GM19463 (cell line): ENCODE data around the gene SPARCL1.

Source experiments
- ATAC-seq: cut with Tn5 transposase; IDR thresholded peaks from one replicate; pipeline ENCODE4 v1.9.1; 2021; ENCODE audit warnings: mild to moderate bottlenecking, moderate library complexity; ENCODE audit not compliant: unreplicated experiment

Gene SPARCL1

GRCh38 chr4:87541521-87541920 lies 12.3 kb upstream of the SPARCL1 start:
- ATAC-seq, result no peak

- no peak for ATAC-seq
Measured at GRCh38 chr4:87540146-87541058, 11.2 kb upstream of the SPARCL1 start.

- ATAC-seq, result no peak
Measured at GRCh38 chr4:87532907-87533306, 3.7 kb upstream of the SPARCL1 start.

GRCh38 chr4:87532109-87532508 lies 2.9 kb upstream of the SPARCL1 start:
- no peak for ATAC-seq

GRCh38 chr4:87531621-87532020 lies 2.4 kb upstream of the SPARCL1 start:
- no peak for ATAC-seq

GRCh38 chr4:87530868-87531267 lies 1.7 kb upstream of the SPARCL1 start:
- ATAC-seq, result no peak

- ATAC-seq, result no peak
Measured at GRCh38 chr4:87530229-87530628, 1.1 kb upstream of the SPARCL1 start.

- no peak for ATAC-seq
Measured at GRCh38 chr4:87527431-87528220, 1.6 kb downstream of the SPARCL1 start.

- ATAC-seq, result no peak
Measured at GRCh38 chr4:87525636-87526295, 3.4 kb downstream of the SPARCL1 start.

- ATAC-seq, result no peak
Measured at GRCh38 chr4:87524456-87524855, 4.7 kb downstream of the SPARCL1 start.

- no peak for ATAC-seq
Measured at GRCh38 chr4:87523307-87523706, 5.9 kb downstream of the SPARCL1 start.

- ATAC-seq, result no peak
Measured at GRCh38 chr4:87521757-87522374, 7.3 kb downstream of the SPARCL1 start.

GRCh38 chr4:87521319-87521718 lies 7.9 kb downstream of the SPARCL1 start:
- ATAC-seq, result no peak

GRCh38 chr4:87517621-87518020 lies 11.6 kb downstream of the SPARCL1 start:
- ATAC-seq, result no peak

- ATAC-seq, result no peak
Measured at GRCh38 chr4:87516683-87517082, 12.5 kb downstream of the SPARCL1 start.

- ATAC-seq, result no peak
Measured at GRCh38 chr4:87512400-87512799, 16.8 kb downstream of the SPARCL1 start.

GRCh38 chr4:87511500-87511899 lies 17.7 kb downstream of the SPARCL1 start:
- ATAC-seq, result no peak

- no peak for ATAC-seq
Measured at GRCh38 chr4:87510747-87511146, 18.4 kb downstream of the SPARCL1 start.

- no peak for ATAC-seq
Measured at GRCh38 chr4:87506974-87507701, 22.0 kb downstream of the SPARCL1 start.

- no peak for ATAC-seq
Measured at GRCh38 chr4:87505862-87506261, 23.3 kb downstream of the SPARCL1 start.
